K562 (cell line): ENCODE data around the gene TIMP2. TPM values are rescaled to one million over a fixed set of nuclear protein-coding genes. Genes with fewer than 3 reads are reported as not detected.

ENCODE experiments used
- ATAC-seq: fragments of 200-7000 bp; cut with Tn5 transposase; 3 replicates; pipeline ENCODE4 v1.9.1; 2020; ENCODE audit warnings: moderate library complexity
- BruUV-seq: library from RNA; stranded (reverse); fragments of 400-500 nt; replicated peaks from 2 replicates; lab custom pipeline; 2021; lab: Mats Ljungman, UMichigan
- CTCF ChIA-PET: fragments of 300-600 bp; formaldehyde crosslinking; extraction: SDS; loops from one replicate; lab custom pipeline; 2021; ENCODE audit warnings: low intra/inter-chr PET ratio; lab: Yijun Ruan, JAX
- POLR2A ChIA-PET: fragments of 300-600, 350-650 bp; sonication (Branson Sonifier 250); formaldehyde crosslinking; extraction: SDS; loops from one replicate; lab custom pipeline; 2021; ENCODE audit warnings: antibody characterized with exemption, inconsistent platforms; lab: Yijun Ruan, JAX
- DNase-seq, 4 experiments: peaks; one replicate each; pipeline versions ENCODE4 v3.0.0 to v3.0.0-alpha.2; 2011 to 2018; ENCODE audit warnings: low spot score in 3 of 4, mixed read lengths in 3 of 4; ENCODE audit errors: extremely low read depth in 1 of 4
- FAIRE-seq: peaks from 2 replicates; lab custom pipeline; 2011; peaks lifted over from hg19 to GRCh38; lab: Jason Lieb, UNC
- H2AFZ ChIP-seq: 2 replicates; pipeline ENCODE4 v1.6.0; 2011; ENCODE audit warnings: low read depth, low read length, control low read depth, inconsistent platforms
- H3K27ac ChIP-seq: fragments of 200-600 bp; 3 replicates; pipeline ENCODE4 v1.8.0; 2011; ENCODE audit warnings: low read depth, mild to moderate bottlenecking, control low read depth, inconsistent platforms, low read length, moderate library complexity, mixed read lengths; ENCODE audit errors: extremely low read depth
- H3K27me3 ChIP-seq, 2 experiments: fragments of 300-600 bp in 1 of 2; 2 replicates in 1 of 2; 3 replicates in 1 of 2; pipeline versions ENCODE4 v1.6.0 to v1.8.0; 2011; ENCODE audit warnings: inconsistent platforms in 2 of 2, low read length in 2 of 2, mild to moderate bottlenecking in 1 of 2, mixed read lengths in 1 of 2, moderate library complexity in 1 of 2; ENCODE audit not compliant: control insufficient read depth in 2 of 2, insufficient read depth in 2 of 2
- H3K36me3 ChIP-seq: fragments of 300-600 bp; 3 replicates; pipeline ENCODE4 v1.8.0; 2011; ENCODE audit warnings: mild to moderate bottlenecking, low read length, inconsistent platforms; ENCODE audit not compliant: control insufficient read depth, insufficient read depth
- H3K4me1 ChIP-seq, 2 experiments: fragments of 200-600 bp in 1 of 2; replicated peaks in 1 of 2; 2 replicates in 1 of 2; 3 replicates in 1 of 2; pipeline versions ENCODE4 v1.5.1 to v1.8.0; 2011; ENCODE audit warnings: inconsistent platforms in 2 of 2, low read length in 2 of 2, mild to moderate bottlenecking in 1 of 2, mixed read lengths in 1 of 2, moderate library complexity in 1 of 2; ENCODE audit not compliant: control insufficient read depth in 2 of 2, insufficient read depth in 2 of 2
- H3K4me2 ChIP-seq: 2 replicates; pipeline ENCODE4 v1.6.1; 2011; ENCODE audit warnings: low read length, control low read depth, inconsistent platforms, mixed read lengths; ENCODE audit not compliant: insufficient read depth
- H3K4me3 ChIP-seq: fragments of 200-600 bp; sonication (generic), shearing (Covaris generic); 2 replicates; pipeline ENCODE4 v1.5.1; 2016; ENCODE audit warnings: control low read depth, inconsistent platforms
- H3K79me2 ChIP-seq: fragments of 200-600 bp; 3 replicates; pipeline ENCODE4 v1.8.0; 2011; ENCODE audit warnings: low read length, inconsistent platforms; ENCODE audit not compliant: control insufficient read depth, insufficient read depth
- H3K9ac ChIP-seq, 2 experiments: 2 replicates each; pipeline versions ENCODE4 v1.6.0 to v1.6.1; 2011; ENCODE audit warnings: low read depth in 2 of 2, low read length in 2 of 2, control low read depth in 1 of 2, inconsistent platforms in 1 of 2, mild to moderate bottlenecking in 1 of 2, mixed read lengths in 1 of 2; ENCODE audit not compliant: insufficient read depth in 1 of 2
- H3K9me1 ChIP-seq: one replicate; pipeline ENCODE4 v1.6.0; 2011; ENCODE audit warnings: inconsistent platforms, mild to moderate bottlenecking, low read length, moderate library complexity; ENCODE audit not compliant: control insufficient read depth, insufficient read depth
- H3K9me3 ChIP-seq: replicated peaks from 2 replicates; pipeline ENCODE4 v1.5.1; 2011; ENCODE audit warnings: low read depth, low read length, inconsistent platforms; ENCODE audit not compliant: control insufficient read depth, insufficient read depth
- H4K20me1 ChIP-seq: replicated peaks from 2 replicates; pipeline ENCODE4 v1.6.1; 2011; ENCODE audit warnings: low read length, inconsistent platforms, mixed read lengths; ENCODE audit not compliant: control insufficient read depth, insufficient read depth
- MAX ChIP-seq: sonication (generic); formaldehyde crosslinking; IDR thresholded peaks from 2 replicates; pipeline ENCODE4 v1.9.0; 2022; ENCODE audit warnings: mild to moderate bottlenecking, missing genetic modification reagents
- OTX1 ChIP-seq: fragments of 450-650 bp; formaldehyde crosslinking; IDR thresholded peaks from 2 replicates; pipeline ENCODE4 v1.4.0; 2022; ENCODE audit warnings: mild to moderate bottlenecking
- WGBS: fragments of 100-300 bp; shearing (Covaris generic); methylation state at CpG from one replicate; pipeline ENCODE4 v1.1.6; 2016; ENCODE audit warnings: low coverage, mixed read lengths; ENCODE audit not compliant: insufficient coverage; ENCODE audit errors: missing lambda C conversion rate; 5-methylcytosine and 5-hydroxymethylcytosine counted together
- in situ Hi-C: fragments of 300-500 bp; cut with MboI; formaldehyde crosslinking; loops from 4 replicates; pipeline ENCODE4 v1.15.0; 2018; ENCODE audit warnings: inconsistent platforms, mixed read lengths
- intact Hi-C: fragments of 100-400 bp; cut with micrococcal nuclease; formaldehyde crosslinking; loops from 2 replicates; pipeline ENCODE4 v1.14.2; 2022
- polyA plus RNA-seq, 8 experiments: library from polyadenylated mRNA; depleted of rRNA in 4 of 8; stranded (reverse) in 5 of 8; unstranded in 3 of 8; fragments of >200 nt; fragmentation: Nextera tagmentation in 2 of 8; fragmentation: Illumina TruSeq in 1 of 8; extraction: Ambion mirVana in 2 of 8; extraction: Trizol in 1 of 8; gene quantifications; 2 replicates each; pipeline versions ENCODE4 v1.2.1 to v1.2.3, GENCODE V29; 2011 to 2014; ENCODE audit warnings: inconsistent platforms in 1 of 8, missing spikeins in 1 of 8
- total RNA-seq, 7 experiments: library from RNA; depleted of rRNA in 6 of 7; stranded (reverse); fragments of >200 nt in 6 of 7; fragmentation: Illumina TruSeq in 2 of 7; extraction: Trizol in 2 of 7; gene quantifications; 2 replicates each; pipeline versions ENCODE4 v1.2.1 to v1.2.3, GENCODE V29; 2011 to 2021; ENCODE audit warnings: low replicate concordance in 1 of 7

TIMP2 gene
- total and polyA plus RNA-seq, 9 of the 15 experiments (the other 6 are each of a cell fraction or from before 2014, with no cell fraction given): 0.55 TPM; not detected in 8

- peaks cover 0 to 23% of the 10 kb centered on the region in 2 experiments; a peak in 2 of 5 replicates for H3K4me1 ChIP-seq
- H3K36me3 ChIP-seq: no peaks in the 10 kb centered on the region
- ATAC-seq (no peak), DNase-seq (no peak), FAIRE-seq (no peak)
- H2AFZ ChIP-seq: no peak overlapping the region
- BruUV-seq: no TSS peak
- H3K9me3 ChIP-seq: no peaks in the 10 kb centered on the region
- no peak overlapping the region for H3K4me3 ChIP-seq
- H3K4me2 ChIP-seq: no peak overlapping the region
- ChIA-PET CTCF (no interaction called here), POLR2A (interaction anchor here (0.6 to 2.0 kb wide), 5 partner anchors 8 to 545 kb away, joined by 3 to 6 read pairs (median 3); partner anchors contain the start of gene LGALS3BP)
- H3K79me2 ChIP-seq: no peaks in the 10 kb centered on the region
- intact Hi-C loops: no loop called here
- no peak overlapping the region for H3K9ac ChIP-seq
- in situ Hi-C loops: loop anchor here (5.0 kb wide), 1 partner anchor 85 kb away; no protein-coding TSS in a partner anchor
- H3K27ac ChIP-seq: no peak overlapping the region
- peaks cover 38 to 78% of the 10 kb centered on the region in 2 experiments for H3K27me3 ChIP-seq
- peak; percentile 1; the same call in 1 of the 2 replicates for TF ChIP-seq MAX (CRISPR knock-in tag)
- TF ChIP-seq OTX1 (CRISPR knock-in tag): no peak
- H3K9me1 ChIP-seq: no peaks in the 10 kb centered on the region
- WGBS: 9% methylated on average over 23 of the region's 23 CpGs
- 0 out of 2 replicates have a peak, but pooled peaks cover 3% of the 10 kb centered on the region for H4K20me1 ChIP-seq
Measured at GRCh38 chr17:78966910-78967600, 41.9 kb upstream of the TIMP2 start.
